Measurements from ENCODE around the gene SLC1A1.
"Not testable (repeated sequence)": the region's sequence is repeated elsewhere in the genome, so short reads cannot be mapped to it uniquely, and the experiment has no call there.

Gene SLC1A1

GRCh38 chr9:4592886-4593285, 102.6 kb downstream of the SLC1A1 start:
- H3K9me3 ChIP-seq (ENCODE audit: control insufficient read depth, insufficient read depth, low read length): no peaks in the 10 kb centered on the region

GRCh38 chr9:4594545-4594944, 104.3 kb downstream of the SLC1A1 start:
- Histone ChIP-seq H3K27ac (ENCODE audit: low read depth, low read length) (no peak overlapping the region), H3K9ac (ENCODE audit: low read depth, low read length) (no peak overlapping the region), H3K36me3 (ENCODE audit: control insufficient read depth, insufficient read depth, low read length) (no peaks in the 10 kb centered on the region), H3K4me1 (ENCODE audit: control insufficient read depth, insufficient read depth, low read length) (peaks cover 17% of the 10 kb centered on the region), H3K27me3 (ENCODE audit: control insufficient read depth, insufficient read depth, low read length) (no peaks in the 10 kb centered on the region), H3K9me3 (ENCODE audit: control insufficient read depth, insufficient read depth, low read length) (no peaks in the 10 kb centered on the region), H3K4me3 (ENCODE audit: low read depth, low read length) (no peak overlapping the region)

More at GRCh38 chr9:4592886-4593285, 102.6 kb downstream of the SLC1A1 start:
- Histone ChIP-seq H3K36me3 (ENCODE audit: control insufficient read depth, insufficient read depth, low read length) (no peaks in the 10 kb centered on the region), H3K27me3 (ENCODE audit: control insufficient read depth, insufficient read depth, low read length) (no peaks in the 10 kb centered on the region), H3K9ac (ENCODE audit: low read depth, low read length) (no peak overlapping the region), H3K4me1 (ENCODE audit: control insufficient read depth, insufficient read depth, low read length) (peaks cover 17% of the 10 kb centered on the region), H3K27ac (ENCODE audit: low read depth, low read length) (no peak overlapping the region), H3K4me3 (ENCODE audit: low read depth, low read length) (no peak overlapping the region)

- Histone ChIP-seq H3K9ac (ENCODE audit: low read depth, low read length) (no peak overlapping the region), H3K4me1 (ENCODE audit: control insufficient read depth, insufficient read depth, low read length) (peaks cover 17% of the 10 kb centered on the region), H3K9me3 (ENCODE audit: control insufficient read depth, insufficient read depth, low read length) (no peaks in the 10 kb centered on the region), H3K27ac (ENCODE audit: low read depth, low read length) (no peak overlapping the region), H3K4me3 (ENCODE audit: low read depth, low read length) (no peak overlapping the region), H3K36me3 (ENCODE audit: control insufficient read depth, insufficient read depth, low read length) (no peaks in the 10 kb centered on the region), H3K27me3 (ENCODE audit: control insufficient read depth, insufficient read depth, low read length) (no peaks in the 10 kb centered on the region)
These were observed 104.7 kb downstream of the SLC1A1 start for GRCh38 chr9:4594994-4595393.

GRCh38 chr9:4596165-4596922, 106.1 kb downstream of the SLC1A1 start:
- H3K27me3 ChIP-seq (ENCODE audit: control insufficient read depth, insufficient read depth, low read length): no peaks in the 10 kb centered on the region
- H3K9me3 ChIP-seq (ENCODE audit: control insufficient read depth, insufficient read depth, low read length): no peaks in the 10 kb centered on the region
- no peak overlapping the region for H3K27ac ChIP-seq (ENCODE audit: low read depth, low read length)
- H3K4me3 ChIP-seq (ENCODE audit: low read depth, low read length): no peak overlapping the region
- peaks cover 10% of the 10 kb centered on the region; the same call in 1 of the 2 replicates for H3K4me1 ChIP-seq (ENCODE audit: control insufficient read depth, insufficient read depth, low read length)
- H3K36me3 ChIP-seq (ENCODE audit: control insufficient read depth, insufficient read depth, low read length): no peaks in the 10 kb centered on the region
- H3K9ac ChIP-seq (ENCODE audit: low read depth, low read length): no peak overlapping the region

- Histone ChIP-seq H3K4me1 (ENCODE audit: control insufficient read depth, insufficient read depth, low read length) (peaks cover 13% of the 10 kb centered on the region; the same call in 1 of the 2 replicates), H3K27ac (ENCODE audit: low read depth, low read length) (no peak overlapping the region), H3K4me3 (ENCODE audit: low read depth, low read length) (no peak overlapping the region), H3K36me3 (ENCODE audit: control insufficient read depth, insufficient read depth, low read length) (no peaks in the 10 kb centered on the region), H3K27me3 (ENCODE audit: control insufficient read depth, insufficient read depth, low read length) (no peaks in the 10 kb centered on the region), H3K9ac (ENCODE audit: low read depth, low read length) (no peak overlapping the region), H3K9me3 (ENCODE audit: control insufficient read depth, insufficient read depth, low read length) (no peaks in the 10 kb centered on the region)
These were observed 110.1 kb downstream of the SLC1A1 start for GRCh38 chr9:4600368-4600767.

GRCh38 chr9:4603830-4604229, 113.6 kb downstream of the SLC1A1 start:
- H3K4me3 ChIP-seq (ENCODE audit: low read depth, low read length): no peak overlapping the region
- no peaks in the 10 kb centered on the region for H3K27me3 ChIP-seq (ENCODE audit: control insufficient read depth, insufficient read depth, low read length)
- no peaks in the 10 kb centered on the region for H3K9me3 ChIP-seq (ENCODE audit: control insufficient read depth, insufficient read depth, low read length)
- no peak overlapping the region for H3K9ac ChIP-seq (ENCODE audit: low read depth, low read length)
- no peak overlapping the region for H3K27ac ChIP-seq (ENCODE audit: low read depth, low read length)
- peaks cover 3% of the 10 kb centered on the region; the same call in 1 of the 2 replicates for H3K4me1 ChIP-seq (ENCODE audit: control insufficient read depth, insufficient read depth, low read length)
- no peaks in the 10 kb centered on the region for H3K36me3 ChIP-seq (ENCODE audit: control insufficient read depth, insufficient read depth, low read length)

GRCh38 chr9:4604678-4605095, 114.4 kb downstream of the SLC1A1 start:
- Histone ChIP-seq H3K27ac (ENCODE audit: low read depth, low read length) (no peak overlapping the region), H3K27me3 (ENCODE audit: control insufficient read depth, insufficient read depth, low read length) (no peaks in the 10 kb centered on the region), H3K9me3 (ENCODE audit: control insufficient read depth, insufficient read depth, low read length) (no peaks in the 10 kb centered on the region), H3K9ac (ENCODE audit: low read depth, low read length) (no peak overlapping the region), H3K4me1 (ENCODE audit: control insufficient read depth, insufficient read depth, low read length) (peaks cover 3% of the 10 kb centered on the region; the same call in 1 of the 2 replicates), H3K36me3 (ENCODE audit: control insufficient read depth, insufficient read depth, low read length) (no peaks in the 10 kb centered on the region), H3K4me3 (ENCODE audit: low read depth, low read length) (no peak overlapping the region)

- H3K9me3 ChIP-seq (ENCODE audit: control insufficient read depth, insufficient read depth, low read length); H3K9ac ChIP-seq (ENCODE audit: low read depth, low read length); H3K4me3 ChIP-seq (ENCODE audit: low read depth, low read length); H3K36me3 ChIP-seq (ENCODE audit: control insufficient read depth, insufficient read depth, low read length); H3K4me1 ChIP-seq (ENCODE audit: control insufficient read depth, insufficient read depth, low read length); H3K27ac ChIP-seq (ENCODE audit: low read depth, low read length); H3K27me3 ChIP-seq (ENCODE audit: control insufficient read depth, insufficient read depth, low read length): not testable (repeated sequence)
These were observed 115.8 kb downstream of the SLC1A1 start for GRCh38 chr9:4606033-4606432.

GRCh38 chr9:4614627-4615026, 124.4 kb downstream of the SLC1A1 start:
- H3K4me1 ChIP-seq (ENCODE audit: control insufficient read depth, insufficient read depth, low read length): peaks cover 19% of the 10 kb centered on the region

GRCh38 chr9:4615251-4615650, 125.0 kb downstream of the SLC1A1 start:
- H3K9ac ChIP-seq (ENCODE audit: low read depth, low read length): no peak overlapping the region
- H3K4me1 ChIP-seq (ENCODE audit: control insufficient read depth, insufficient read depth, low read length): peaks cover 26% of the 10 kb centered on the region
- H3K9me3 ChIP-seq (ENCODE audit: control insufficient read depth, insufficient read depth, low read length): no peaks in the 10 kb centered on the region
- H3K4me3 ChIP-seq (ENCODE audit: low read depth, low read length): no peak overlapping the region
- no peaks in the 10 kb centered on the region for H3K36me3 ChIP-seq (ENCODE audit: control insufficient read depth, insufficient read depth, low read length)
- no peak overlapping the region for H3K27ac ChIP-seq (ENCODE audit: low read depth, low read length)
- H3K27me3 ChIP-seq (ENCODE audit: control insufficient read depth, insufficient read depth, low read length): no peaks in the 10 kb centered on the region

More at GRCh38 chr9:4614627-4615026, 124.4 kb downstream of the SLC1A1 start:
- Histone ChIP-seq H3K9me3 (ENCODE audit: control insufficient read depth, insufficient read depth, low read length) (no peaks in the 10 kb centered on the region), H3K9ac (ENCODE audit: low read depth, low read length) (no peak overlapping the region), H3K27ac (ENCODE audit: low read depth, low read length) (no peak overlapping the region), H3K36me3 (ENCODE audit: control insufficient read depth, insufficient read depth, low read length) (no peaks in the 10 kb centered on the region), H3K4me3 (ENCODE audit: low read depth, low read length) (no peak overlapping the region), H3K27me3 (ENCODE audit: control insufficient read depth, insufficient read depth, low read length) (no peaks in the 10 kb centered on the region)

GRCh38 chr9:4615778-4616177, 125.5 kb downstream of the SLC1A1 start:
- H3K9ac ChIP-seq (ENCODE audit: low read depth, low read length): no peak overlapping the region
- no peak overlapping the region for H3K27ac ChIP-seq (ENCODE audit: low read depth, low read length)
- H3K4me1 ChIP-seq (ENCODE audit: control insufficient read depth, insufficient read depth, low read length): peaks cover 31% of the 10 kb centered on the region
- H3K4me3 ChIP-seq (ENCODE audit: low read depth, low read length): no peak overlapping the region
- H3K27me3 ChIP-seq (ENCODE audit: control insufficient read depth, insufficient read depth, low read length): no peaks in the 10 kb centered on the region
- no peaks in the 10 kb centered on the region for H3K9me3 ChIP-seq (ENCODE audit: control insufficient read depth, insufficient read depth, low read length)
- no peaks in the 10 kb centered on the region for H3K36me3 ChIP-seq (ENCODE audit: control insufficient read depth, insufficient read depth, low read length)

Data from HUES48 (cell line).